HEK293 (cell line): ENCODE results near the gene CABP1.

Experiments
- BCL11A ChIP-seq: fragments of 450-650 bp; formaldehyde crosslinking; IDR thresholded peaks from 2 replicates; pipeline ENCODE4 v1.5.1; 2016; ENCODE audit warnings: low read depth, missing biosample characterization, missing genetic modification characterization
- PRDM10 ChIP-seq: fragments of 450-650 bp; formaldehyde crosslinking; IDR thresholded peaks from 2 replicates; pipeline ENCODE4 v1.5.1; 2016; ENCODE audit warnings: missing biosample characterization, missing genetic modification characterization
- REST ChIP-seq: fragments of 450-650 bp; formaldehyde crosslinking; IDR thresholded peaks from 2 replicates; pipeline ENCODE4 v1.5.1; 2016; ENCODE audit warnings: missing biosample characterization, missing genetic modification characterization
- TSHZ1 ChIP-seq: fragments of 450-650 bp; formaldehyde crosslinking; IDR thresholded peaks from 2 replicates; pipeline ENCODE4 v1.5.1; 2016; ENCODE audit warnings: missing biosample characterization, missing genetic modification characterization, borderline replicate concordance
- ZNF626 ChIP-seq: fragments of 450-650 bp; sonication (Bioruptor Pico); formaldehyde crosslinking; IDR thresholded peaks from 2 replicates; pipeline ENCODE4 v1.5.1; 2018; ENCODE audit warnings: missing biosample characterization, missing genetic modification characterization, inconsistent platforms
- ZNF707 ChIP-seq: fragments of 450-650 bp; formaldehyde crosslinking; IDR thresholded peaks from 2 replicates; pipeline ENCODE4 v1.5.1; 2016; ENCODE audit warnings: missing biosample characterization, missing genetic modification characterization
- ZNF776 ChIP-seq: fragments of 450-650 bp; formaldehyde crosslinking; IDR thresholded peaks from 2 replicates; pipeline ENCODE4 v1.5.0; 2017; ENCODE audit warnings: missing biosample characterization, missing genetic modification characterization, borderline replicate concordance
- ZSCAN16 ChIP-seq: fragments of 450-650 bp; formaldehyde crosslinking; IDR thresholded peaks from 2 replicates; pipeline ENCODE4 v1.5.1; 2016; ENCODE audit warnings: missing biosample characterization, missing genetic modification characterization
- TF ChIP-seq, protein P1 (sequence below): fragments of 450-650 bp; formaldehyde crosslinking; IDR thresholded peaks from 2 replicates; pipeline ENCODE4 v1.5.1; 2016; ENCODE audit warnings: missing biosample characterization, missing genetic modification characterization

DNA sequence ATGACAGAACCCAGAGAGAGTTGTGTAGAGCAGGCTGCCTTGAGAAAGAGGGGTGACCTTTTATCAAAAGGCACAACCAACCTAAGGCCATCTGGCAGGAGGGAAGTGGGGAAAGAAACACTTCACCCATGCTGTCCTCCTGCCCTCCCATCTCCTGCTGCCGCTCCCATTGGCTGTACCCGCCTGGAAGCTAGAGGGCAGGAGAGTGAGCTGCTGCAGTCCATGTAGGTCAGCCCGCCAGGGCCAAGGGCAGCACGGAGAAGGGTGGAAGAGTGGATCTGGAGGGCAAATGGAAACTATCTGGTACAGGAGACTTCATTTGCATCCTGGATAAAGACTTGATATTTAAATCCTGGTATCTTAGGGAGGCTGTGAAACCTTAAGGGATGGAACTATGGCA is 11.5 kb upstream of the CABP1 start:
- TF ChIP-seq BCL11A = no peak
- TF ChIP-seq PRDM10 (tag by site-specific recombination) = no peak
- no peak for TF ChIP-seq ZNF707 (tag by site-specific recombination)
- no peak for TF ChIP-seq REST (tag by site-specific recombination)
- TF ChIP-seq ZNF776 (tag by site-specific recombination) = no peak
- no peak for TF ChIP-seq ZNF626 (tag by site-specific recombination)
- TF ChIP-seq, protein P1, sequence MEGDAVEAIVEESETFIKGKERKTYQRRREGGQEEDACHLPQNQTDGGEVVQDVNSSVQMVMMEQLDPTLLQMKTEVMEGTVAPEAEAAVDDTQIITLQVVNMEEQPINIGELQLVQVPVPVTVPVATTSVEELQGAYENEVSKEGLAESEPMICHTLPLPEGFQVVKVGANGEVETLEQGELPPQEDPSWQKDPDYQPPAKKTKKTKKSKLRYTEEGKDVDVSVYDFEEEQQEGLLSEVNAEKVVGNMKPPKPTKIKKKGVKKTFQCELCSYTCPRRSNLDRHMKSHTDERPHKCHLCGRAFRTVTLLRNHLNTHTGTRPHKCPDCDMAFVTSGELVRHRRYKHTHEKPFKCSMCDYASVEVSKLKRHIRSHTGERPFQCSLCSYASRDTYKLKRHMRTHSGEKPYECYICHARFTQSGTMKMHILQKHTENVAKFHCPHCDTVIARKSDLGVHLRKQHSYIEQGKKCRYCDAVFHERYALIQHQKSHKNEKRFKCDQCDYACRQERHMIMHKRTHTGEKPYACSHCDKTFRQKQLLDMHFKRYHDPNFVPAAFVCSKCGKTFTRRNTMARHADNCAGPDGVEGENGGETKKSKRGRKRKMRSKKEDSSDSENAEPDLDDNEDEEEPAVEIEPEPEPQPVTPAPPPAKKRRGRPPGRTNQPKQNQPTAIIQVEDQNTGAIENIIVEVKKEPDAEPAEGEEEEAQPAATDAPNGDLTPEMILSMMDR (tag by site-specific recombination) = 0 out of 2 replicates have a peak, but pooled peaks have one; percentile 13
- no peak for TF ChIP-seq ZSCAN16
- no peak for TF ChIP-seq TSHZ1 (tag by site-specific recombination)
